ENCODE measurements around the gene KCNS1.

DNA sequence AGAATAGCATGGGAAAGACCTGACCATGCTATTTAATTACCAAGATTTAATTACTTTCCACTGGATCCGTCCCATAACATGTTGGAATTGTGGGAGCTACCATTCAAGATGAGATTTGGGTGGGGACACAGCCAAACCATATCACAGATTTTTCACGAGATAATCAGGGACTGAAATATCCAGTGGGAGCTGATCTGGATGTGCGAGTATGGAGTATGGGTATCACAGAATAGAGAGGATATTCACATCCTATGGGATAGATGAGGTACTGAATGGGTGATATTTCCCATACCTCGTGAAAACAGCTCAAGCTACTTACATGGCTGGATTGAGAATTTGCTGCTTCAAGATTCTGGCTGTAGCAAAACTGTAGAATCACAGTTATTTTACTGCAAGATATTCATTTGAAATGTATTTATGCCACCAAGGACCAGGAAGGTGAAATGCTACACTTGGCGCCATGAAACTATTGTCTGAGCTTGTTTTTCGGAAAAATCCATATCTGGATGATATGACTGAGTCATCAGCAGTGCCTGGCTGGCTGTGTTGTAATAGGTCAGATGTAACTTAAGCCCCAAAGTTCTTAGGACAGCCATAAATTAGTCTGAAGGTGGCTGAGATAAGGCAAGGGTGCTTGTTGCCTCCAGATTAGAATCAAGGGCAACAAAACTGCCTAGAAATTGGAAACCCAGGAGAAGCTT lies 29.8 kb downstream of the KCNS1 start:
- TF ChIP-seq, protein P1, sequence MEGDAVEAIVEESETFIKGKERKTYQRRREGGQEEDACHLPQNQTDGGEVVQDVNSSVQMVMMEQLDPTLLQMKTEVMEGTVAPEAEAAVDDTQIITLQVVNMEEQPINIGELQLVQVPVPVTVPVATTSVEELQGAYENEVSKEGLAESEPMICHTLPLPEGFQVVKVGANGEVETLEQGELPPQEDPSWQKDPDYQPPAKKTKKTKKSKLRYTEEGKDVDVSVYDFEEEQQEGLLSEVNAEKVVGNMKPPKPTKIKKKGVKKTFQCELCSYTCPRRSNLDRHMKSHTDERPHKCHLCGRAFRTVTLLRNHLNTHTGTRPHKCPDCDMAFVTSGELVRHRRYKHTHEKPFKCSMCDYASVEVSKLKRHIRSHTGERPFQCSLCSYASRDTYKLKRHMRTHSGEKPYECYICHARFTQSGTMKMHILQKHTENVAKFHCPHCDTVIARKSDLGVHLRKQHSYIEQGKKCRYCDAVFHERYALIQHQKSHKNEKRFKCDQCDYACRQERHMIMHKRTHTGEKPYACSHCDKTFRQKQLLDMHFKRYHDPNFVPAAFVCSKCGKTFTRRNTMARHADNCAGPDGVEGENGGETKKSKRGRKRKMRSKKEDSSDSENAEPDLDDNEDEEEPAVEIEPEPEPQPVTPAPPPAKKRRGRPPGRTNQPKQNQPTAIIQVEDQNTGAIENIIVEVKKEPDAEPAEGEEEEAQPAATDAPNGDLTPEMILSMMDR (IDR thresholded peaks at IDR 0.05), result no peak
- TF ChIP-seq POLR2AphosphoS5 (IDR thresholded peaks at IDR 0.05; ENCODE audit: low read depth, low read length) (no peak), SIN3A (IDR thresholded peaks at IDR 0.05; ENCODE audit: borderline replicate concordance, insufficient read depth, low read depth, low read length) (no peak), TCF7L2 (IDR thresholded peaks at IDR 0.05; ENCODE audit: low read depth, low read length) (no peak)

Measured in Panc1 (cell line).